K562 (cell line): ENCODE data around the gene CTSD. TPM values are rescaled to one million over a fixed set of nuclear protein-coding genes. Genes with fewer than 3 reads are reported as not detected.

Experiments used
- CAMTA2 ChIP-seq: fragments of 250-450 bp; sonication (Bioruptor Pico); conservative IDR thresholded peaks from 2 replicates; pipeline ENCODE4 v1.5.1; 2022
- CLOCK ChIP-seq: fragments of 250-450 bp; sonication (Bioruptor Pico); IDR thresholded peaks from 2 replicates; pipeline ENCODE4 v1.4.0; 2020; ENCODE audit warnings: mild to moderate bottlenecking, moderate library complexity, borderline replicate concordance
- CTBP1 ChIP-seq: fragments of 450-650 bp; IDR thresholded peaks from 2 replicates; pipeline ENCODE4 v1.6.1; 2016; ENCODE audit warnings: borderline replicate concordance
- DDX20 ChIP-seq: fragments of 450-650 bp; IDR thresholded peaks from 2 replicates; pipeline ENCODE4 v1.6.1; 2016; ENCODE audit warnings: missing genetic modification characterization, low read depth, mild to moderate bottlenecking, missing compliant biosample characterization, moderate library complexity
- ELK1 ChIP-seq: sonication (generic); formaldehyde crosslinking; IDR thresholded peaks from 2 replicates; pipeline ENCODE4 v1.8.1; 2022; ENCODE audit warnings: missing genetic modification reagents
- ETV5 ChIP-seq: sonication (generic); formaldehyde crosslinking; IDR thresholded peaks from 2 replicates; pipeline ENCODE4 v1.4.0; 2020; ENCODE audit warnings: low read depth, mild to moderate bottlenecking, missing genetic modification reagents
- FOXJ2 ChIP-seq: fragments of 200-800 bp; sonication (Bioruptor generic); IDR thresholded peaks from 2 replicates; pipeline ENCODE4 v1.6.1; 2016; ENCODE audit warnings: missing genetic modification characterization, missing compliant biosample characterization
- GTF2A2 ChIP-seq: IDR thresholded peaks from 2 replicates; pipeline ENCODE4 v1.6.1; 2016; ENCODE audit warnings: mild to moderate bottlenecking, missing genetic modification characterization, missing compliant biosample characterization
- HCFC1 ChIP-seq: IDR thresholded peaks from 2 replicates; pipeline ENCODE4 v1.6.1; 2012; ENCODE audit warnings: low read depth, low read length, improper control_type of control experiment
- HDAC1 ChIP-seq, 2 experiments: fragments of 450-650 bp; IDR thresholded peaks; 2 replicates each; pipeline ENCODE4 v1.6.1; 2016 to 2017; ENCODE audit warnings: inconsistent platforms in 1 of 2, mild to moderate bottlenecking in 1 of 2, moderate library complexity in 1 of 2
- KDM4B ChIP-seq, 2 experiments: fragments of 450-650 bp in 1 of 2; sonication (generic) in 1 of 2; IDR thresholded peaks; 2 replicates each; pipeline ENCODE4 v1.6.1; 2016 to 2017; ENCODE audit warnings: borderline replicate concordance in 2 of 2, antibody characterized with exemption in 1 of 2, low read depth in 1 of 2, mild to moderate bottlenecking in 1 of 2
- MCM3 ChIP-seq: fragments of 450-650 bp; IDR thresholded peaks from 2 replicates; pipeline ENCODE4 v1.6.1; 2016
- MEF2A ChIP-seq: IDR thresholded peaks from 2 replicates; pipeline ENCODE4 v1.6.1; 2011; ENCODE audit warnings: low read depth, mild to moderate bottlenecking, low read length, moderate library complexity; ENCODE audit not compliant: control insufficient read depth
- NBN ChIP-seq: fragments of 450-650 bp; IDR thresholded peaks from 2 replicates; pipeline ENCODE4 v1.6.1; 2016; ENCODE audit warnings: low read depth, mild to moderate bottlenecking
- NFRKB ChIP-seq: fragments of 450-650 bp; IDR thresholded peaks from 2 replicates; pipeline ENCODE4 v1.6.1; 2016; ENCODE audit warnings: low read depth
- PCBP1 ChIP-seq: fragments of 200-400 bp; formaldehyde crosslinking; IDR thresholded peaks from 2 replicates; pipeline ENCODE4 v1.6.1; 2018; ENCODE audit warnings: mild to moderate bottlenecking, low read depth, low read length; ENCODE audit not compliant: poor library complexity, severe bottlenecking
- POLR2AphosphoS5 ChIP-seq: IDR thresholded peaks from 2 replicates; pipeline ENCODE4 v1.6.1; 2011; ENCODE audit warnings: mild to moderate bottlenecking, low read depth, low read length, moderate library complexity; ENCODE audit not compliant: control insufficient read depth, insufficient read depth
- POLR2H ChIP-seq: IDR thresholded peaks from 2 replicates; pipeline ENCODE4 v1.6.1; 2016; ENCODE audit warnings: missing genetic modification characterization, low read depth, mild to moderate bottlenecking, control low read depth, missing compliant biosample characterization, moderate library complexity
- SMAD2 ChIP-seq: fragments of 150-350 bp; IDR thresholded peaks from 2 replicates; pipeline ENCODE4 v1.6.1; 2014; ENCODE audit warnings: low read depth, mild to moderate bottlenecking, low read length
- SMARCA5 ChIP-seq: fragments of 450-650 bp; IDR thresholded peaks from 2 replicates; pipeline ENCODE4 v1.6.1; 2016
- SMARCE1 ChIP-seq: fragments of 450-650 bp; IDR thresholded peaks from 2 replicates; pipeline ENCODE4 v1.7.1; 2016; ENCODE audit warnings: mild to moderate bottlenecking
- SREBF2 ChIP-seq: sonication (generic); formaldehyde crosslinking; IDR thresholded peaks from 2 replicates; pipeline ENCODE4 v1.4.0; 2020; ENCODE audit warnings: mild to moderate bottlenecking, missing genetic modification reagents
- STAT5A ChIP-seq: IDR thresholded peaks from 2 replicates; pipeline ENCODE4 v1.6.1; 2012; ENCODE audit warnings: low read length, inconsistent platforms, borderline replicate concordance
- ZKSCAN8 ChIP-seq: fragments of 200-800 bp; sonication (Bioruptor generic); IDR thresholded peaks from 2 replicates; pipeline ENCODE4 v1.6.1; 2016; ENCODE audit warnings: missing genetic modification characterization, missing compliant biosample characterization
- ZNF165 ChIP-seq: fragments of 250-450 bp; sonication (Bioruptor Pico); IDR thresholded peaks from 2 replicates; pipeline ENCODE4 v1.4.0; 2020; ENCODE audit warnings: borderline replicate concordance
- ZNF551 ChIP-seq: fragments of 250-450 bp; sonication (Bioruptor Pico); IDR thresholded peaks from 2 replicates; pipeline ENCODE4 v1.5.0; 2021; ENCODE audit warnings: mild to moderate bottlenecking, moderate library complexity
- ZNF780A ChIP-seq: fragments of 250-450 bp; sonication (Bioruptor Pico); IDR thresholded peaks from 2 replicates; pipeline ENCODE4 v1.5.0; 2021; ENCODE audit warnings: mild to moderate bottlenecking
- polyA plus RNA-seq, 8 experiments: library from polyadenylated mRNA; depleted of rRNA in 4 of 8; stranded (reverse) in 5 of 8; unstranded in 3 of 8; fragments of >200 nt; fragmentation: Nextera tagmentation in 2 of 8; fragmentation: Illumina TruSeq in 1 of 8; extraction: Ambion mirVana in 2 of 8; extraction: Trizol in 1 of 8; gene quantifications; 2 replicates each; pipeline versions ENCODE4 v1.2.1 to v1.2.3, GENCODE V29; 2011 to 2014; ENCODE audit warnings: inconsistent platforms in 1 of 8, missing spikeins in 1 of 8
- total RNA-seq, 7 experiments: library from RNA; depleted of rRNA in 6 of 7; stranded (reverse); fragments of >200 nt in 6 of 7; fragmentation: Illumina TruSeq in 2 of 7; extraction: Trizol in 2 of 7; gene quantifications; 2 replicates each; pipeline versions ENCODE4 v1.2.1 to v1.2.3, GENCODE V29; 2011 to 2021; ENCODE audit warnings: low replicate concordance in 1 of 7

CTSD gene
- total and polyA plus RNA-seq, 9 of the 15 experiments (the other 6 are each of a cell fraction or from before 2014, with no cell fraction given) = 1.0 to 112 (median 40.9) TPM

- TF ChIP-seq FOXJ2 (tag) (no peak), SMAD2 (no peak), NBN (0 out of 2 replicates have a peak, but pooled peaks have one; percentile 36), SMARCE1 (peak; percentile 34; the same call in 1 of the 2 replicates), CAMTA2 (CRISPR knock-in tag) (no peak), POLR2AphosphoS5 (peak; percentile 53; the same call in 1 of the 2 replicates), PCBP1 (no peak), ETV5 (peak; percentile 40; the same call in 1 of the 2 replicates), SREBF2 (CRISPR knock-in tag) (no peak), HDAC1 (IDR thresholded peaks at IDR 0.05) (peak in 1 of 2 experiments; percentile 71; a peak in 1 of 4 replicates), MEF2A (no peak), POLR2H (tag) (no peak), STAT5A (peak; percentile 21; the same call in 1 of the 2 replicates), HCFC1 (no peak), ZNF780A (CRISPR knock-in tag) (no peak), MCM3 (no peak), ZNF551 (CRISPR knock-in tag) (no peak), NFRKB (no peak), DDX20 (tag) (no peak), ELK1 (CRISPR knock-in tag) (no peak), ZKSCAN8 (CRISPR knock-in tag) (no peak), GTF2A2 (tag) (no peak), ZNF165 (CRISPR knock-in tag) (no peak), KDM4B (IDR thresholded peaks at IDR 0.05; ENCODE audit: borderline replicate concordance in 2 of 2, low read depth in 1 of 2) (no peak), SMARCA5 (no peak), CLOCK (CRISPR knock-in tag) (no peak), CTBP1 (0 out of 2 replicates have a peak, but pooled peaks have one; percentile 42)
These were observed 19.4 kb upstream of the CTSD start (continued) for GRCh38 chr11:1782831-1783724.
